Measurements from ENCODE around the gene NRXN2.

Gene NRXN2

GRCh38 chr11:64649291-64649697, 73.7 kb downstream of the NRXN2 start:
- DNase-seq (ENCODE audit: low read depth in 2 of 2): no peak

DNA sequence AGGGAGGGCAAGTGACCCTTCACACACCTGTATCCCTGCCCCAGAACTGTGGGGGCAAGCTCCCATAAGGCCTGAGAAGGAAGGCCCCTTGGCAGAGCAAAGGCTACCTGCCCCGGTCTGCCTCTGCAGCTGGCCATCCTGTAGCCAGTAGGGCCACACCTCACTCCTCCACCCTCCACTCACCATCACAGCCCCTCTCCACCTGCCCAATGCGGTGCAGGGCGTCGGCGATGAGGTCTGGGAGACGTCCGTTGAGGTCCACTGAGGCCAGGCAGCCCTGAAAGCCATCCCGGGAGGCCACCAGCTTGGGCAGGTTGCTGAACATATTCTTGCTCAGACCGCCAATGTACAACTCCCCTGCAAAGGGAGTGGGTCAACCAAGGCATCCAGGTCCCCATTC, 74.4 kb downstream of the NRXN2 start:
- no peak for DNase-seq (ENCODE audit: low read depth in 2 of 2)

GRCh38 chr11:64647019-64647779, 75.8 kb downstream of the NRXN2 start:
- no peak for DNase-seq (ENCODE audit: low read depth in 2 of 2)

DNA sequence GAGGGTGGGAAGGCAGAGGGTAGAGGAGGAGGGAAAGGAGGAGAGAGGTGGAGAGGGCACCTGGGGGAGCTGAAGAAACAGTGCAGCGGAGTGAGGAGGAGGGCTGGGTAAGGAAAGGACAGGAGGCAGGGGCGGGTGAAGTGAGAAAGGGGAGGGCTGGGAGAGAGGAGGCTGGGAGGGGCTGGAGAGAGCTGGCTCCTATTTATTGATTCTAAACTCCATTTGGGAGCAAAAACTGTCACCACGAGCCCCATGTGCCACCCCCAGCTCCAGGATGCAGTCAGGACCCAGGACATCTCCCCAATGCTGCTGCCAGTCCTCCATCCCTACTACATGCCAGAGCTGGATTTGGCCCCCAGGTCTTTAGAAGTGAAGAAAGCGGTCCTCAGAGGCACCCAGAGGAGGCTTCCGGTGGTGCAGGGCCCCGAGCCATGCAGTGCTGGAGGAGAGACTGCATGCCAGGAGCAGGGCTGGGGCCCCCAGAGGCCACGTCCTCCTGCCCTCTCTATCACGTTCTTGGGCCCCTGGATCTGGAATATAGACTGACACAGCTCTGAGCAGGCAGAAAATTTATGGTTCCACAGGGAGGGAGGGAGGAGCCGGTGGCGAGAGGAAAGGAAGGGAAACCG, 78.2 kb downstream of the NRXN2 start:
- no peak for DNase-seq (ENCODE audit: low read depth in 2 of 2)

DNA sequence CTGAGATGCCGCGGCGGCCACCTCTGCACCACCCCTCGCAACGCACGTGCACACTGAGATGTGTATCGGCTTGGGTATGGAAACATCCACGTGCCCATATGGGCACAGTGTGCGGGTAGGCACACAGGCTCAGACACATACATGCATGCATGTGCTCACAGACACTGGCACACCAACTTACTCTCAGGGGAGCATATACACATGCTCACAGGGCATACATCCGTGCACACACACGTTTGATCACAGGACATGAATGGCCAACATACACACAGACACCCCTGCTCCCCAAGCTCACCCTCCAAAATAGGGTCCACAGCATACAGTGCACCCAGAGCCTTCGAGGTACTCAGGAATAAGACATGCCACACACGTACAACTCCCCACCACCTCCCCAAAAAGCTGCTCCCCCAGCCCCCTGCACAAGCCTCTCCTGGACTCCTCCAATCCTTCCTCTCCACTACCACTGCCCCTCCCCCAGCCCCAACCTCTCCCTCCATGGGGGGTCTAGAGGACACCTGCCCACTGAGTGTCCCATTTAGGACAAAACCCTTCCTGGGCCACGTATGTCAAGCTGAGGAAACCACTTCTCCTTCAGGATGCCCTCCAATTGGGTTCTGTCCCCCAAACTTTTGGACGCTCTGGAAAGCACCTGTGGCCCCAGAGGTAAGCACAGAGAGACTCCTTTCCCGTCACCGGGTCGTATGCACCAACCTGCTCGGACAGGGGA, 78.9 kb downstream of the NRXN2 start:
- DNase-seq (ENCODE audit: low read depth in 2 of 2): no peak

DNA sequence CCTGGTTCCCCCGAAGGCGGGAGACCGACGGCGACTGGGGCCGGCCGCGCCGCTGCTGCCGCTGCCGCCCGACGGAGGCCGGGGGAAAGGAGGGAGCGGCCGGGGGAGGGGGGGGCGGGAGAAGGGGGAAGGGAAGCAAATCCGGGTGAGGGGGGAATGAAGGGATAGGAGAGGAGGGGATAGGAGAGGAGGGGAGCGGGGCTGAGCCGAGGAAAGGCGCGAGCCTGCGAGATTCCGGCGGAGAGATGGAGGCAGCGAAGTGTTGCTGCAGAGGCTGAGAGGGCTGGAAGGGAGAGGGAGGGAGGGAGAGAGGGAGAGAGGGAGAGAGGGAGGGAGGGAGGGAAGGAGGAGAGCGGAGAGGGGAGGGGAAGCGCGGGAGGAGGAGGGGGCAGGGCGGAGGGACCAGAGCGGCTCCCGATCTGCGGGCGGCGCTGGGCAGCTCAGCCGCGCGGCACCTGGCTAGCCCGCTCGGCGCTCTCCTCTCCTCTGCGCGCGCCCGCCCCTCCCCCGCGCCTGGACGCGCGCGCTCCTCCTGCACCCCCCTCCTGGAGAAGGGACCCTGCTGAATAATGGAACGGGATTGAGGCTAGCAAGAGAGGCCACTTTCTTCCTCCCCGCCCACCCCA, 79.6 kb downstream of the NRXN2 start:
- DNase-seq (ENCODE audit: low read depth in 2 of 2): no peak

DNA sequence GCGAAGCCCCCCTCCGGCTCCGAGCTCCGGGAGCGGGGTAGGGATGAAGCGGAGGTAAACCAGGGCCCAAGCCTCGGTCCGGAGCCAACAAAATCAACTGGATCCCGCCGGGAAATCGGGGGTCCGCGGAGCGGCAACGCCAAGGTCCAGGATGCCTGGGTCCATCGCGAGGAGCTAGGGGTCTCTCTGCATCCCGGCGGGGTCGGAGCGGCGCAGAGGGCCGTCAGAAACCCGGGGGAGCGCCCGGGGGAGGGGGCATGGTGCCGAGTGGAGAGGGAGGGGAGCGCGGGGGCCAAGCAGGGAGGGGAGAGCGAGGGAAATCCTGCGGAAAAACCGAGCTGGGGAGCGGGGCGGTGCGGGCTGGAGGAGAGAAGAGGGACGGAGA, 80.1 kb downstream of the NRXN2 start:
- no peak for DNase-seq (ENCODE audit: low read depth in 2 of 2)

DNA sequence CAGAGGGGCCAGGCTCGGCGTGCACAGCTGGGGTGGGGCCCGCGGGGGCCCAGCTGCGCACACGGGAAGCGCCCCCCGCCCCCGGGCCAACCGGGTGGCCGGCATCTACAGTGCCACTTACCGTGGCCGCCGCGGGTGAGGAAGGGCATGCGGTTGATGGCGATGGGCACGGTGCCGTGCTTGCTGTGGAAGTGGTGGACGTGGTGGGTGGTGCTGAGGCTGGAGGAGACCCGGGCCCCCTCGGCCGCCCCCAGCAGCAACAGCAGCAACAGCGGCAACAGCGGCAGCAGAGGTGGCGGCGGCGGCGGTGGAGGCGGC, 80.6 kb downstream of the NRXN2 start:
- DNase-seq (ENCODE audit: low read depth in 2 of 2): no peak

- no peak for DNase-seq (ENCODE audit: low read depth in 2 of 2)
These were observed 81.2 kb downstream of the NRXN2 start for GRCh38 chr11:64641596-64642417.

- DNase-seq (ENCODE audit: low read depth in 2 of 2): no peak
These were observed 83.1 kb downstream of the NRXN2 start for GRCh38 chr11:64639885-64640284.

DNA sequence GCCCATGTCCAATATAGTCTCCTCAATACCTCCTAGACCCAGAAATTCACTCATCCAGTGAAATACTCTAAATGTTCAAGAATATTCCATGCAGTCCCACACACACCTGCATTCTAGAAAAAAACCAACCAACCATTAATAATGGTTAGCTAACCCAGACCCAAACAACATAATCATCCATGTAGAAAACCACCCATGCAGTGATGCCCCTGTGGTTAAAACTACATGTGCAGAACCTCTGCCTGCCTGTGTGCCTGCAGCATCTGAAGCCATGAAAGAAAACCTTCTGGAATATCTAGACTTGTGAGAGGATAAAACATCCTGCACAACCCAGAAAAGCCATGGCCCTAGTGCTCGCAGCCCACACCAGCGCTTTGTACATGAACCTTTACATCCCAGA, 84.2 kb downstream of the NRXN2 start:
- DNase-seq (ENCODE audit: low read depth in 2 of 2): no peak

DNA sequence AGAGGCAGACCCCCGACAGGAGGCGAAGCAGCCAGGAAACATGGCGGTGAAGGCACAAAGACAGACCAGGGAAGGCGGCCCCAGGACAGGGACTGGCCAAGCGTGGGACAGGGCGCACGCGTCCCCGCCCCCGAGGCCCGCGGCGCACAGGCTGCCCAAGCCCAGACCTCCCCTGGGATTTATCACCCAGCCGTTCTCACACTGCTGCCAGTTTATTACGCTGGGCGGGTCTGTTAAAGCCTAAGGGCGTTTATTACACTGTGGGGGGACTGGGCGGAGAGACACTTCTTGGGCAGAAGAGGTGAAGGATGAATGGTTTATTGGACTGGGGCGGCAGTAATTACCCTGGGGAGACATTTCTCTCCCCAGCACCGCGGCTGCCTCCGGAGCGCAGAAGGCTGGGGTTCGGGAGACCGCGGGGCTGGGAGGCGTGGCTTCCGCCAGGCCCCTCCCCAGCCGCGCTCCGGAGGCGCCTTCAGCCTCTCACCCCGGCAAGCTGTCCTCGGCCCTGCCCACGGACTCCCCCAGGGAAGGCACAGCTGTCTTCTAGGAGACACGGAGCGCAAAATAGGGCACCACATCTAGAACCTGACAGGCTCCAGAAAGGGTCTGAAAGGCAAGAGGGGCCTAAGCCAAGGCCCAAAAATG, 84.9 kb downstream of the NRXN2 start:
- DNase-seq (ENCODE audit: low read depth in 2 of 2): no peak

GRCh38 chr11:64637334-64638017, 85.5 kb downstream of the NRXN2 start:
- no peak for DNase-seq (ENCODE audit: low read depth in 2 of 2)

GRCh38 chr11:64633555-64634159, 89.3 kb downstream of the NRXN2 start:
- DNase-seq (ENCODE audit: low read depth in 2 of 2): no peak

- no peak for DNase-seq (ENCODE audit: low read depth in 2 of 2)
These were observed 90.3 kb downstream of the NRXN2 start for GRCh38 chr11:64632654-64633053.

GRCh38 chr11:64632237-64632636, 90.8 kb downstream of the NRXN2 start:
- no peak for DNase-seq (ENCODE audit: low read depth in 2 of 2)

GRCh38 chr11:64631675-64632074, 91.3 kb downstream of the NRXN2 start:
- no peak for DNase-seq (ENCODE audit: low read depth in 2 of 2)

DNA sequence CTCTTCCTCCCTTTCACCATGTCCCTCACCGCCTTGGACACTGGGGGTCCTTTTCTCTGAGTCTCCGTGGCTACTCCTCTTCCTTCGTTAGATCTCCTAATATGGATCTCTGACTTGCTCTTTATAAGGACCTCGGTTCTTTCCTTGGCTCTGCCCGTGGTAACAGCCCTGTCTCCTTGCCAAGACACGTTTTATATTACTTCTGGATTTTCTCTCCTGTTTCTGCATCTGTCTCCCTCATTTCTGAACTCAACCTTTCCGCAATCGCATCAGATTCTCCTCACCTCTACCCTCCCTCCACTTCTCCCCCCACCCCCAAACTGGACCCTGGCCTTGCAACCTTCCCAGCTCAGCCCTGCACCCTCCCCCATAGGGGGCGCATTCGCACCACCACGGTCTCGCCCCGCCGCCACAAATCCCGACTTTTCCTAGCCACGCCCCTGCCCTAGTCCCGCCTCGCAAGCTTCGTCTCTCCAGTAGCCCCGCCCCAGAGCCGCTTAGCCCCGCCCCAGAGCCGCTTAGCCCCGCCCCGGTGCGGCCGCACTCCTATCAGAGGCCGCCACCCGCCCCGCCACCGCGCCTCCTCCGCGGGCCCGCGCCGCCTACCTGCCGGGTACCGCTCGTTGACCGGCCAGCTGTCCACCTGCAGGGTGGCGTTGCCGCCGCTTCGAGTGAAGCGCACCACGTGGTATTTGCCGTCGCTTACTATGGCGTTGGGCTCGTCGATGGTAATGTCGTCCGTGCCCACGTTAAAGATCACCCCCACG, 93.0 kb downstream of the NRXN2 start:
- no peak for DNase-seq (ENCODE audit: low read depth in 2 of 2)

- DNase-seq (ENCODE audit: low read depth in 2 of 2): no peak
These were observed 93.9 kb downstream of the NRXN2 start for GRCh38 chr11:64629103-64629502.

DNA sequence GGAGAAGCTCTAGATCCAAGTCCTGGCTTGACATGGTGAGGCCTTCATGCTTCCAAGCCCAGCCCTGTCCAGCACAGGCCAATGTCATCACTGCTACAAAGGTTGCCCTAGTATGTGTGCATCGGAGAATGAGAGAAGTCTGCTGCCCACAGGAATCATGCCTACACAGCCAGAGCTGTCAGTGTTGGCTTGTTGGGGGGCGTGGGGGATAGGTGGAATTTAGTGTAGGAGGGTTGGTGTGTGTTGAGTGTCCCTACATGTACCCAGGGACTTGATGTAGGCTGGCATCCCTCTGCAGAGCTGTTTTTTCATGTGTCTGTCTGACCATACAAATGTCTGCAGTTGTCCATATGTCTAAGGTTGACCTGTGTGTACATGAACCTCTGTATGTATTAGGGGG, 94.4 kb downstream of the NRXN2 start:
- no peak for DNase-seq (ENCODE audit: low read depth in 2 of 2)
